Measurements from ENCODE around the gene ITGA3.

Gene ITGA3

GRCh38 chr17:50127697-50128361 is 71.9 kb downstream of the ITGA3 start:
- Histone ChIP-seq H3K27ac (peak overlapping the region; percentile 91), H3K27me3 (ENCODE audit: insufficient read depth, low read depth, severe bottlenecking) (no peaks in the 10 kb centered on the region), H3K9me3 (ENCODE audit: severe bottlenecking) (peaks cover 2% of the 10 kb centered on the region), H3K4me3 (ENCODE audit: low read depth, low read length) (no peak overlapping the region), H3K36me3 (peaks cover 19% of the 10 kb centered on the region)
- DNase-seq = no peak
- TF ChIP-seq CTCF (IDR thresholded peaks at IDR 0.05; ENCODE audit: low read depth, low read length) = no peak

- peaks cover 19% of the 10 kb centered on the region for H3K36me3 ChIP-seq
- peak overlapping the region; percentile 91 for H3K27ac ChIP-seq
- peaks cover 2% of the 10 kb centered on the region for H3K9me3 ChIP-seq (ENCODE audit: severe bottlenecking)
- TF ChIP-seq CTCF (IDR thresholded peaks at IDR 0.05; ENCODE audit: low read depth, low read length) = no peak
- peak; percentile 82 for DNase-seq
- no peaks in the 10 kb centered on the region for H3K27me3 ChIP-seq (ENCODE audit: insufficient read depth, low read depth, severe bottlenecking)
- H3K4me3 ChIP-seq (ENCODE audit: low read depth, low read length) = peak overlapping the region; percentile 66
These were observed 72.8 kb downstream of the ITGA3 start for GRCh38 chr17:50128441-50129352.

GRCh38 chr17:50129353-50129727 is 73.4 kb downstream of the ITGA3 start:
- Histone ChIP-seq H3K9me3 (ENCODE audit: severe bottlenecking) (peaks cover 2% of the 10 kb centered on the region), H3K36me3 (peaks cover 16% of the 10 kb centered on the region), H3K27ac (peak overlapping the region; percentile 91), H3K27me3 (ENCODE audit: insufficient read depth, low read depth, severe bottlenecking) (no peaks in the 10 kb centered on the region), H3K4me3 (ENCODE audit: low read depth, low read length) (peak overlapping the region; percentile 66)
- TF ChIP-seq CTCF (IDR thresholded peaks at IDR 0.05; ENCODE audit: low read depth, low read length) = no peak
- DNase-seq = no peak

- no peaks in the 10 kb centered on the region for H3K27me3 ChIP-seq (ENCODE audit: insufficient read depth, low read depth, severe bottlenecking)
- DNase-seq = peak; percentile 83
- H3K36me3 ChIP-seq = peaks cover 15% of the 10 kb centered on the region
- peak within 1 kb of the TSS; percentile 66 for H3K4me3 ChIP-seq (ENCODE audit: low read depth, low read length)
- TF ChIP-seq CTCF (IDR thresholded peaks at IDR 0.05; ENCODE audit: low read depth, low read length) = no peak
- H3K9me3 ChIP-seq (ENCODE audit: severe bottlenecking) = peaks cover 2% of the 10 kb centered on the region
- H3K27ac ChIP-seq = peak within 1 kb of the TSS; percentile 91
These were observed 74.0 kb downstream of the ITGA3 start, which contains the start of gene SAMD14 for GRCh38 chr17:50129728-50130558. SAMD14 (minus strand) TSS chr17:50130160; CDS start chr17:50124959, 5,201 bp downstream.

GRCh38 chr17:50130559-50131305 is 74.8 kb downstream of the ITGA3 start:
- no peak for TF ChIP-seq CTCF (IDR thresholded peaks at IDR 0.05; ENCODE audit: low read depth, low read length)
- Histone ChIP-seq H3K27ac (no peak overlapping the region), H3K4me3 (ENCODE audit: low read depth, low read length) (peak overlapping the region; percentile 59), H3K9me3 (ENCODE audit: severe bottlenecking) (peaks cover 2% of the 10 kb centered on the region), H3K27me3 (ENCODE audit: insufficient read depth, low read depth, severe bottlenecking) (no peaks in the 10 kb centered on the region), H3K36me3 (peaks cover 18% of the 10 kb centered on the region)
- peak; percentile 63 for DNase-seq

All from WERI-Rb-1 (cell line).